K562 (cell line): ENCODE data around the gene GALK2. TPM values are rescaled to one million over a fixed set of nuclear protein-coding genes. Genes with fewer than 3 reads are reported as not detected.

Experiments
- ATAC-seq: fragments of 200-7000 bp; cut with Tn5 transposase; 3 replicates; pipeline ENCODE4 v1.9.1; 2020; ENCODE audit warnings: moderate library complexity
- BruUV-seq: library from RNA; stranded (reverse); fragments of 400-500 nt; replicated peaks from 2 replicates; lab custom pipeline; 2021; lab: Mats Ljungman, UMichigan
- CTCF ChIA-PET: fragments of 300-600 bp; formaldehyde crosslinking; extraction: SDS; loops from one replicate; lab custom pipeline; 2021; ENCODE audit warnings: low intra/inter-chr PET ratio; lab: Yijun Ruan, JAX
- POLR2A ChIA-PET: fragments of 300-600, 350-650 bp; sonication (Branson Sonifier 250); formaldehyde crosslinking; extraction: SDS; loops from one replicate; lab custom pipeline; 2021; ENCODE audit warnings: antibody characterized with exemption, inconsistent platforms; lab: Yijun Ruan, JAX
- DNase-seq, 4 experiments: peaks; one replicate each; pipeline versions ENCODE4 v3.0.0 to v3.0.0-alpha.2; 2011 to 2018; ENCODE audit warnings: low spot score in 3 of 4, mixed read lengths in 3 of 4; ENCODE audit errors: extremely low read depth in 1 of 4
- FAIRE-seq: peaks from 2 replicates; lab custom pipeline; 2011; peaks lifted over from hg19 to GRCh38; lab: Jason Lieb, UNC
- H2AFZ ChIP-seq: 2 replicates; pipeline ENCODE4 v1.6.0; 2011; ENCODE audit warnings: low read depth, low read length, control low read depth, inconsistent platforms
- H3K27ac ChIP-seq: fragments of 200-600 bp; 3 replicates; pipeline ENCODE4 v1.8.0; 2011; ENCODE audit warnings: low read depth, mild to moderate bottlenecking, control low read depth, inconsistent platforms, low read length, moderate library complexity, mixed read lengths; ENCODE audit errors: extremely low read depth
- H3K27me3 ChIP-seq, 2 experiments: fragments of 300-600 bp in 1 of 2; 2 replicates in 1 of 2; 3 replicates in 1 of 2; pipeline versions ENCODE4 v1.6.0 to v1.8.0; 2011; ENCODE audit warnings: inconsistent platforms in 2 of 2, low read length in 2 of 2, mild to moderate bottlenecking in 1 of 2, mixed read lengths in 1 of 2, moderate library complexity in 1 of 2; ENCODE audit not compliant: control insufficient read depth in 2 of 2, insufficient read depth in 2 of 2
- H3K36me3 ChIP-seq: fragments of 300-600 bp; 3 replicates; pipeline ENCODE4 v1.8.0; 2011; ENCODE audit warnings: mild to moderate bottlenecking, low read length, inconsistent platforms; ENCODE audit not compliant: control insufficient read depth, insufficient read depth
- H3K4me1 ChIP-seq, 2 experiments: fragments of 200-600 bp in 1 of 2; replicated peaks in 1 of 2; 2 replicates in 1 of 2; 3 replicates in 1 of 2; pipeline versions ENCODE4 v1.5.1 to v1.8.0; 2011; ENCODE audit warnings: inconsistent platforms in 2 of 2, low read length in 2 of 2, mild to moderate bottlenecking in 1 of 2, mixed read lengths in 1 of 2, moderate library complexity in 1 of 2; ENCODE audit not compliant: control insufficient read depth in 2 of 2, insufficient read depth in 2 of 2
- H3K4me2 ChIP-seq: 2 replicates; pipeline ENCODE4 v1.6.1; 2011; ENCODE audit warnings: low read length, control low read depth, inconsistent platforms, mixed read lengths; ENCODE audit not compliant: insufficient read depth
- H3K4me3 ChIP-seq: fragments of 200-600 bp; sonication (generic), shearing (Covaris generic); 2 replicates; pipeline ENCODE4 v1.5.1; 2016; ENCODE audit warnings: control low read depth, inconsistent platforms
- H3K79me2 ChIP-seq: fragments of 200-600 bp; 3 replicates; pipeline ENCODE4 v1.8.0; 2011; ENCODE audit warnings: low read length, inconsistent platforms; ENCODE audit not compliant: control insufficient read depth, insufficient read depth
- H3K9ac ChIP-seq, 2 experiments: 2 replicates each; pipeline versions ENCODE4 v1.6.0 to v1.6.1; 2011; ENCODE audit warnings: low read depth in 2 of 2, low read length in 2 of 2, control low read depth in 1 of 2, inconsistent platforms in 1 of 2, mild to moderate bottlenecking in 1 of 2, mixed read lengths in 1 of 2; ENCODE audit not compliant: insufficient read depth in 1 of 2
- H3K9me1 ChIP-seq: one replicate; pipeline ENCODE4 v1.6.0; 2011; ENCODE audit warnings: inconsistent platforms, mild to moderate bottlenecking, low read length, moderate library complexity; ENCODE audit not compliant: control insufficient read depth, insufficient read depth
- H3K9me3 ChIP-seq: replicated peaks from 2 replicates; pipeline ENCODE4 v1.5.1; 2011; ENCODE audit warnings: low read depth, low read length, inconsistent platforms; ENCODE audit not compliant: control insufficient read depth, insufficient read depth
- H4K20me1 ChIP-seq: replicated peaks from 2 replicates; pipeline ENCODE4 v1.6.1; 2011; ENCODE audit warnings: low read length, inconsistent platforms, mixed read lengths; ENCODE audit not compliant: control insufficient read depth, insufficient read depth
- ATF7 ChIP-seq: fragments of 450-650 bp; IDR thresholded peaks from 2 replicates; pipeline ENCODE4 v1.7.1; 2014; ENCODE audit warnings: mild to moderate bottlenecking, moderate library complexity
- E2F1 ChIP-seq: sonication (generic); formaldehyde crosslinking; IDR thresholded peaks from 2 replicates; pipeline ENCODE4 v1.8.1; 2023; ENCODE audit warnings: mild to moderate bottlenecking, missing genetic modification reagents, moderate library complexity
- ELK1 ChIP-seq: sonication (generic); formaldehyde crosslinking; IDR thresholded peaks from 2 replicates; pipeline ENCODE4 v1.8.1; 2022; ENCODE audit warnings: missing genetic modification reagents
- ETV1 ChIP-seq: fragments of 450-650 bp; conservative IDR thresholded peaks from 2 replicates; pipeline ENCODE4 v1.6.1; 2016; ENCODE audit warnings: missing genetic modification characterization, control low read depth, low read depth, missing compliant biosample characterization
- NR0B1 ChIP-seq: fragments of 450-650 bp; IDR thresholded peaks from one replicate; pipeline ENCODE4 v1.6.1; 2018; ENCODE audit warnings: mild to moderate bottlenecking, moderate library complexity; ENCODE audit not compliant: partially characterized antibody
- PHF20 ChIP-seq: fragments of 450-650 bp; IDR thresholded peaks from 2 replicates; pipeline ENCODE4 v1.6.1; 2018; ENCODE audit not compliant: partially characterized antibody
- POLR3A ChIP-seq: IDR thresholded peaks from 2 replicates; pipeline ENCODE4 v1.6.1; 2011; ENCODE audit warnings: borderline replicate concordance, mild to moderate bottlenecking, moderate library complexity; ENCODE audit not compliant: insufficient read length, insufficient read depth; ENCODE audit errors: extremely low read depth
- RB1 ChIP-seq: fragments of 450-650 bp; IDR thresholded peaks from 2 replicates; pipeline ENCODE4 v1.6.1; 2017; ENCODE audit warnings: low read depth, mild to moderate bottlenecking
- TCFL5 ChIP-seq: fragments of 250-450 bp; sonication (Bioruptor Pico); conservative IDR thresholded peaks from 2 replicates; pipeline ENCODE4 v1.6.1; 2021; ENCODE audit warnings: mild to moderate bottlenecking, moderate library complexity, matching md5 sums
- THAP7 ChIP-seq: fragments of 250-450 bp; sonication (Bioruptor Pico); IDR thresholded peaks from 2 replicates; pipeline ENCODE4 v1.5.0; 2021
- ZMIZ1 ChIP-seq, 2 experiments: fragments of 150-350 bp in 1 of 2; IDR thresholded peaks; 2 replicates each; pipeline ENCODE4 v1.6.1; 2012 to 2016; ENCODE audit warnings: low read depth in 2 of 2, low read length in 2 of 2, mild to moderate bottlenecking in 1 of 2, moderate library complexity in 1 of 2
- ZNF277 ChIP-seq: fragments of 250-450 bp; sonication (Bioruptor Pico); IDR thresholded peaks from 2 replicates; pipeline ENCODE4 v1.8.0; 2022; ENCODE audit warnings: inconsistent platforms, mild to moderate bottlenecking, moderate library complexity, borderline replicate concordance
- ZNF57 ChIP-seq: fragments of 450-650 bp; formaldehyde crosslinking; IDR thresholded peaks from 2 replicates; pipeline ENCODE4 v1.4.0; 2020; ENCODE audit warnings: mild to moderate bottlenecking, moderate library complexity
- WGBS: fragments of 100-300 bp; shearing (Covaris generic); methylation state at CpG from one replicate; pipeline ENCODE4 v1.1.6; 2016; ENCODE audit warnings: low coverage, mixed read lengths; ENCODE audit not compliant: insufficient coverage; ENCODE audit errors: missing lambda C conversion rate; 5-methylcytosine and 5-hydroxymethylcytosine counted together
- in situ Hi-C: fragments of 300-500 bp; cut with MboI; formaldehyde crosslinking; loops from 4 replicates; pipeline ENCODE4 v1.15.0; 2018; ENCODE audit warnings: inconsistent platforms, mixed read lengths
- intact Hi-C: fragments of 100-400 bp; cut with micrococcal nuclease; formaldehyde crosslinking; loops from 2 replicates; pipeline ENCODE4 v1.14.2; 2022
- polyA plus RNA-seq, 8 experiments: library from polyadenylated mRNA; depleted of rRNA in 4 of 8; stranded (reverse) in 5 of 8; unstranded in 3 of 8; fragments of >200 nt; fragmentation: Nextera tagmentation in 2 of 8; fragmentation: Illumina TruSeq in 1 of 8; extraction: Ambion mirVana in 2 of 8; extraction: Trizol in 1 of 8; gene quantifications; 2 replicates each; pipeline versions ENCODE4 v1.2.1 to v1.2.3, GENCODE V29; 2011 to 2014; ENCODE audit warnings: inconsistent platforms in 1 of 8, missing spikeins in 1 of 8
- total RNA-seq, 7 experiments: library from RNA; depleted of rRNA in 6 of 7; stranded (reverse); fragments of >200 nt in 6 of 7; fragmentation: Illumina TruSeq in 2 of 7; extraction: Trizol in 2 of 7; gene quantifications; 2 replicates each; pipeline versions ENCODE4 v1.2.1 to v1.2.3, GENCODE V29; 2011 to 2021; ENCODE audit warnings: low replicate concordance in 1 of 7

Gene GALK2
- total and polyA plus RNA-seq, 9 of the 15 experiments (the other 6 are each of a cell fraction or from before 2014, with no cell fraction given), result 32.8 to 82.0 (median 54.4) TPM

GRCh38 chr15:49361370-49361769 lies 191.3 kb downstream of the GALK2 start:
- H3K79me2 ChIP-seq, result no peaks in the 10 kb centered on the region
- intact Hi-C loops, result no loop called here
- H3K36me3 ChIP-seq, result no peaks in the 10 kb centered on the region
- no peak for DNase-seq
- no peak overlapping the region for H3K27ac ChIP-seq
- WGBS, result 51% methylated on average over 3 of the region's 3 CpGs
- no peaks in the 10 kb centered on the region for H3K9me3 ChIP-seq
- no TSS peak for BruUV-seq
- CTCF ChIA-PET, result no interaction called here
- no peaks in the 10 kb centered on the region; a peak in 1 of 5 replicates for H3K27me3 ChIP-seq
- no peaks in the 10 kb centered on the region for H3K9me1 ChIP-seq
- no peak overlapping the region for H2AFZ ChIP-seq
- no peak for ATAC-seq
- in situ Hi-C loops, result no loop called here
- FAIRE-seq, result no peak
- POLR2A ChIA-PET, result no interaction called here
- no peak overlapping the region for H3K9ac ChIP-seq
- no peaks in the 10 kb centered on the region for H4K20me1 ChIP-seq
- H3K4me2 ChIP-seq, result no peak overlapping the region
- H3K4me3 ChIP-seq, result no peak overlapping the region
- H3K4me1 ChIP-seq, result peaks cover 0 to under 1% of the 10 kb centered on the region in 2 experiments; a peak in 1 of 5 replicates
- no peak for TF ChIP-seq ELK1 (CRISPR knock-in tag)
- no peak for TF ChIP-seq ATF7
- no peak for TF ChIP-seq ZNF57 (CRISPR knock-in tag)
- no peak for TF ChIP-seq NR0B1
- TF ChIP-seq POLR3A, result no peak
- no peak for TF ChIP-seq ZNF277 (CRISPR knock-in tag)
- no peak for TF ChIP-seq PHF20
- no peak for TF ChIP-seq ZMIZ1 (IDR thresholded peaks at IDR 0.05; ENCODE audit: low read depth in 2 of 2, low read length in 2 of 2)
- TF ChIP-seq E2F1, result no peak
- no peak for TF ChIP-seq RB1
- no peak for TF ChIP-seq ETV1 (tag)
- no peak for TF ChIP-seq TCFL5 (CRISPR knock-in tag)
- no peak for TF ChIP-seq THAP7 (CRISPR knock-in tag)
